NK-92 (cell line): ENCODE data around the gene VASN.
"Not testable (repeated sequence)": the region's sequence is repeated elsewhere in the genome, so short reads cannot be mapped to it uniquely, and the experiment has no call there.

Source experiments
- DNase-seq: peaks from one replicate; lab custom pipeline; 2025; ENCODE audit not compliant: unreplicated experiment; lab: John Stamatoyannopoulos, UW

VASN gene

GRCh38 chr16:4383591-4384444 is 12.2 kb downstream of the VASN start:
- no peak for DNase-seq

- DNase-seq: no peak
Observed at GRCh38 chr16:4384509-4384942, 12.9 kb downstream of the VASN start.

DNA sequence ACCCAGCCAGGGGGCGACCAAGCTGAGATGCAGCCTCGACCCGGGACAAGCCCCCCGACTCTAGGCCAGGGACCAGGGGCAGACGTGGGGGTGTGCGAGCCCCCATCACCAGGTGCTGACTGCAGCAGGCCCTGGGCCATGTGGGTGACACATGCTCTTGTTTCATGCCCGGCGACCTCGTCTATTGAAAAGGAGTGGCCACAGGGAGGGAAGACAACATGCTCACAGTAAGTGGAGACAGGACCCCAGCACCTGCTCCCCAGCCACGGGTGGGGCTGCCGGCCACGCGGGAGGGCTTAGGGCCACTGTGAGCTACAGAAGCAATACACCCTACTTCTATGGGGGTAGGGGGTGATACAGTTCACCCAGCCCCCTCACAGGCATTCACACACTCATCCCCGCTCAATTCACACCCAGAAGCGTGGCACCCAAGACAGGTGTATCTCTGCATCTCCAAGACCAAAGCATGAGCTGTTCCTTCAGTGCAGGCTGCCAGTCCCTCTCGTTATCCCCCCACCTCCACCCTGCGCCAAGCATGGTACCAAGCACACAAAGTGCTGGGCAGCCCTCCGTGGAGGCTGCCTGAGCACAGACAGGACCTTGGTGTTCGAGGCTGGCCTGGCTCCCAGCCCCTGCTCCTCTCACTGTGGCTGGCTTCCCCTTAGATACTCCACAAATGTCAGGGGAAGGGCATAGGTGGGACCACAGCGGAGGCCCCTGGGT is 13.6 kb downstream of the VASN start:
- DNase-seq: no peak

DNA sequence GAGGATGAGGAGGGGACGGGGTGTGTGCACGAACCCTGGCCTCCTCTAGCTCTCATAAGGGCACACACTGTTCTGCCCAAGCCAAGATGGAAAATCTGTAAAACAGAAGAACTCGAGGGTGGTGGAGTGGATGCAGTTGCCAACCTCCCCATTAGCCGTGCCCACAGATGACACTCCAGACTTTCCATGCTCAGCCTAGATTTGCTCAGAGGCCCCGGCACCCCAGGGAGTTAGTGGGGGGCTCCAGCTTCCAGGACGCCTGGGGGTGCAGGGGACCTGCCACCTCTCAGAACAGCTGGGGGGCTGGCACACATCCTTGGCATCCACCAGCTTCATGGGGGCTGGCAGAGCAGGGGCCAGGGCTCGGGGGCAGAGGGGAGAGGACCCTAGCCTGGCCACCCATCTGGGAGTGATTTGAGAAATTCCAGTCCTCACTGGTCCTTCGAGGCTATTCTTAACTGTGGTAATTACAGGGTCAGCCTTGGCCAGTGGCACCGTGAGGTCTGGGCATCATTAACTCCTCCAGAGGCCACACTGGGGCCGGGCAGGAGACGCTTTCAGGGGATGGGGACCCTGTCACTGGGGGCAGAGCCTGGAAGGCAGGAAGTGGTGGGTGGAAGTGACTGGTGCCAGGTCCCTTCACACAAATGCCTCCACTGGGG is 14.3 kb downstream of the VASN start:
- no peak for DNase-seq

DNA sequence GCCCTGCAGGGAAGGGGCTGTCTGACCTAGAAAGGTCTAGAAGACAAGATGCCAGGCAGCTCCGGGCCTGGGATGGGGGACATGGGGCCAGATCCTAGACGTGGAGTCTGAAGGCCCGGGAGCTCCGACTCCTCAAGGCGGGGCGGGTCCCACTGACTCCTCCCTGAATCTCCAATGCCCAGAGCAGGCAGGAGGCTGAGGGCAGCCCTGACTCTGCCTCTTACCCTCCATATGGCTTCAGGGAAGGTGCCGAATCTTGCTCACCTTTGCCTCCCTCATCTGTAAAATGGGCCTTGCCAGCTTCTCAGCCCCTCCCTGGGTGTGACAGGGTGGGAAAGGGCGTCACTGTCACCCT is 14.8 kb downstream of the VASN start:
- DNase-seq: no peak

- DNase-seq: no peak
Observed at GRCh38 chr16:4386951-4387565, 15.4 kb downstream of the VASN start.

GRCh38 chr16:4387781-4388180 is 16.1 kb downstream of the VASN start:
- no peak for DNase-seq

DNA sequence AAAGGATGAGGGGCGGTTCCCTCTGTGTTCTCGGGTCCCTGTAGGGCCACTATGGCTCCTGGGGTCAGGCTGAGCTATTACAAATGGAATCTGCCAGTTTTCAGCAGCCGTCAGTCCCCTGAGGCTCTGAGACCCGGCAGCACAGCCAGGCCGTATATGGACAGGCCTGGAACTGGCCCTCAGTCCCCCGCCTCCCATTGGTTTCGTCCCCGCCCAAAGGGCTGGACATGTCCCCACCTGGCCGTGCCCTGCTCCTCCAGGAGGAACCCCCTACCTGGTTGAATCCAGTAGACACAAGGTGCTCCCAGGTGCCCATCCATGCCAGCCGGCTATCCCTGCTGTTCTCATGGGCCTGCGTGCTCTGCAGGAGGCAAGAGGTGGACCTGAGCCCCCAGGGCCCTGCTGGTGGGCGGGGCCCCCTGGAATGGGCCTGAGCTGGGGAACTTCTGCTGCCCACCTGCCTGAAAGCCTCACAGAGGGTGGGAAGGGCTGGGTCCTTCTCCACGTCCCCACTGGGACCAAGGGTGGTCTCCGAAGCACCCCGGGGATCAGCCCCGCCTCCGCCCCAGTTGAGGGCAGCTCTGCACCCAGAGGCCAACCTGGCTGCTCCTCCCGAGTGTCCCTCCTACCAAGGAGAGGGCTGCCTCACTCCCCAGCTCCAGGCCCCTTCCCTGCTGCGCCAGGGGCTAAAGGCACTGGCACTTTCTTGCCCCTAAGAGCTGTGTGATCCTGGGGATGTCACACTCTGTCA is 16.8 kb downstream of the VASN start:
- DNase-seq: no peak

GRCh38 chr16:4389051-4389955 is 17.7 kb downstream of the VASN start:
- no peak for DNase-seq

DNA sequence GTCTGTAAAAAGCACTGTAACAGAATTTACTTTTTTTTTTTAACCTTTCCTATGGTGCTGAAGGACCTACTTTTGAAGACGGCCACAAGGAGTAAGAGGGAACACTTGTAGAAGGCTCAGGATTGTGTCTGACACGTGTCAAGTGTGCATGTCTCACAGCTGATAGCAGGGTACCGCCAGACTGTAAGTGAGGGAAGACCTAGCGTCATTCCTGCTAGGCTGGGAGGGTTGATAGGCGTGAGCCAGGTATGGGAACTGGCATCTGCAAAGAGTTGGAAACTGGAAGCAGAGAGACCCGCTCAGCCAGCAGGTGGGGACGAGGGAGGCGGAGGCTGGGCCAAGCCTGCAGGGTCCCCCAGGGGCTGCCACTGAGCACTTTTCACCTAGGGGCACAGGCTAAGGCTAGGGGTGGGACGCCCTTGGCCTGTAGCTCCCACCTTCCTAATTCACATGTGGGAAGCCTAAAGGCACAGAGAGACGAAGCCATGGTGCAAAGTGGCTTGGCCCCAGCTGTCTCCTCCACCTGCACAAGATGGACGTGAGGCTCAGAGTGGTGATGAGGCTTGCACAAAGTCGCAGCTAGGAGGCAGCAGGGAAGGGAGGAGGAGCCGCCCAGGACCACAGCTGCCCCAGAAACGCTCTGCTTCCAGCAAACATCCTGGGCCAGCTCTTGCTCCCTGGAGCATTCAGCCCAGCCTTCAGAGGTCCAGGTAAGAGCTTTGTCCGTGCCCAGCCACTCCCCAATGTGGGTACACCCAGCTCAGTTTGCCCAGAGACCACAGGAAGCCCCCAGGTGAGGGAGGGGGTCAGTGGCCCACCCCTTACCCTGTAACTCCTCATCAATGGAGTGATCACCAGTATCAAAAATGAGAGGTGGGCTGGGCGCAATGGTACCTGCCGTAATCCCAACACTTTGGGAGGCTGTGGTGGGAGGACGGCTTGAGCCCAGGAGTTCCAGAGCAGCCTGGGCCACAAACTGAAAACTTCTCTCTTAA is 18.9 kb downstream of the VASN start:
- no peak for DNase-seq

DNA sequence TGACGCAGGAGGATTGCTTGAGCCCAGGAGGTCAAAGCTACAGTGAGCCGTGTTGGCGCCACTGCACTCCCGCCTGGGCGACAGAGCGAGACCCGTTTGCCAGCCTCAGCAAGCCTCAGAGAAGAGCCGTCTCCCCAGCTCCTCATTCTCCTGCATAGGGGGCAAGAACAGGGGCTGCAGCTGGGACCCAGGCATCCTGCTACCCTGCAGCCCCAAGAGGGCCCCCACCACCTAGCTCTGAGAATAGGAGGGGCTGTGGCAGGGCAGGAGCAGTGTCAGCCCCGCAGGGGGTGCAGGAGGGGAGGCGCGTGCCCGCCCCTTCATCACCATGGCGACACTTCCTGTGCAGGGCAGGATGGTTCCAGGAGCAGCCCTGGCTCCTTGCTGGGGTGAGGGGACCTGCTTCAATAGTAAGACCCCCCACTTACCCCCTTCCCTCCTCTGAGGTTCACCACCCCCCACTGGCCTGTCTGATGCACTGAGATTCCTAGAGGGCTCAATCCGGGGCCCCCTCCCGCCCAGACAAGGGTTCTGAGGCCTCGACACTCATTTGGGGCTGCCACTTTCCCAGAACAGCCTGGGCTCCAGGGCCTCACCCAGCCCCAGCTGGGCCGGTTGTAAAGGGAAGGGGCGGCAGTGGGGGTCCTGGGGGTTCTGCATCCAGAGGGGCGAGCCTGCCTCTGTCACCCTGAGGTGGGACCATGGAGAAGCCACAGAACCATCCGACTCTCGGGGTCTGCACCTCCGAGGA is 20.2 kb downstream of the VASN start:
- DNase-seq: no peak

DNA sequence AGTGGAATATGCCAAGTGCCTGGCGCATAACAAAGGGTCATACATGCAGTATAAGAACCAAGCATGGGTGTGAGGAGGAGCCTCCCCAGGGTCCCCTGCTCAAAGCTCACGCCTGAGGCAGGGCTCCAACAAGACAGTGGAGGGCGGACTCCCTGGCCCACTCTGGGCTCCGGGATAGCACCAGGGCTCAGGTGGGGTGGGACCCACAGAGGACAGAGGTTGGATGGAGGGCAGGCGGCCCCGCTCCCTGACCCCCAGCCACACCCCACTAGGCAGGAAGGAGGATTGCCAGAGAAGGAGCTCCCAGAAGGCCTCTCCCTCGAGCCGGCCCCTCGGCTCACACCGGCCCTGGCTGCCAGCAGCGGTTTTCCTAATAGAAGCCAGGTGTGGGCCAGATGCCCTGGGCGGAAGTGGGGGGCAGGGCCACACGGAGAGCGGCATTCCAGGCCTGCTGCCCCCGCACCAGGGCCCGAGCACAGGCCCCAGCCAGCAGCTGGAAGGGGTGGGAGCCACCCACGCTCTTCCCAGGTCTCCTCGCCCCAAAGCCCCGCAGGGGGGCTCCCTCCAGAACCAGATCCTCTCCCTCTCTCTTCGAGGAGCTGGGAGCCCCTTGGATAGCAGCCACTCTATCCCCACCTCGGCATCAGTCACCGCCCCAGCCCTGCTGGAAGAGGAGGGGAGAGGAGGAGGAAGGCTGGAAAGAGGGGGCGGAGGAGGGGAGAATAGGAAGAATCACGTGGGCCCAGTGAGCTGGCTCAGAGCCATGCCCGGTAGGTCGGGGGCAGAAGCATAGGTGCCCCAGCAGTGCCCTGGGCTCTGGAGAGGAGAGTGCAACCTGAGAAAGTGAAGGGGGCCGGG is 21.0 kb downstream of the VASN start:
- DNase-seq: no peak

DNA sequence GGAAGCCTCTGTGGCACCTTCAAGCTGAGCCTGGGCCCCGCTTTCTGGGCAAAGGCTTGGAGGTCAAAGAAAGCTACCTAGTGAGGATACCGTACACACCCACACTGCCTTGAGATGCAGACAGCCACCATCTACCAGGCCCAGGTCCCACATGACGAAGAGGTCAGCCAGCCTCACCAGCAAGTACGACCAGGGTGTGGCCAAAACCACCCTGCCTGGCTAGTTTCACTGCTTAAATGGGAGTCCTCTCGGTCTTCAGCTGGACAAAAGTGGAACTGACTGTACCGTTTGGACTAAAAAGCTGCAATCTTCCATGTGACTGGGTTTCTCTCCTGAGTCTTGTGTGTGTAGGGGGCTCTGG is 21.6 kb downstream of the VASN start:
- DNase-seq: no peak

GRCh38 chr16:4393850-4394249 is 22.2 kb downstream of the VASN start:
- DNase-seq: not testable (repeated sequence)

- DNase-seq: no peak
Observed at GRCh38 chr16:4395055-4395726, 23.5 kb downstream of the VASN start.

DNA sequence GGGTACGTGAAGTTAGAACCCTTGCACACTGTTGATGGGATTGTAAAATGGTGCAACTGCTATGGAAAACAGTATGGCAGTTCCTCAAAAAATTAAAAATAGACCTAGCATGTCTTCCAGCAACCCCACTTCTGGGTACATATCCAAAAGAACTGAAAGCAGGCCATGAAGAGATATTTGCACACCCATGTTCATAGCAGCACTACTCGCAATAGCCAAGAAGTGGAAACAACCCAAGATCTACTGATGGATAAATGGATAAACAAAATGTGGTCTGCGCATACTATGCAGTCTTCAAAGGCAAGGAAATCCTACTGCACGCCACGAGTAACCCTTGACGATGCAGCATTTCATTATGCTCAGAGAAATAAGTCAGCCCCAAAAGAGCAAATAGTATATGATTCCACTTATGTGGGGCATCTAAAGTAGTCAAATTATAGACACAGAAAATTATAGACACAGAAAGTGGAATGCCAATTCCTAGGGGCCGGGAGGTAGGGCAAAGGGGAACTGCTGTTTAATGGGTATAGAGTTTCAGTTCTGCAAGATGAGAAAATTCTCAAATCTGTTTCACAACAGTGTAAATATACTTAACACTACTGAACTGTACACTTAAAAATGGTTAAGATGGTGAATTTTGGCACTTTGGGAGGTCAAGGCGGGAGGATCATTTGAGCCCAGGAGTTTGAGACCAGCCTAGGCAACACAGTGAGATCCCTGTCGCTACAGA is 27.5 kb downstream of the VASN start:
- DNase-seq: no peak
